Superior temporal gyrus (tissue), 1 donor: Measurements from ENCODE around the gene NLGN2.
A peak's percentile ranks its signal among the peaks of the same experiment; 100 is the strongest.

Experiments used
- DNase-seq: peaks from one replicate; pipeline ENCODE4 v3.0.0-alpha.2; 2016; ENCODE audit errors: extremely low spot score

The NLGN2 gene

GRCh38 chr17:7392696-7393612 is 14.7 kb upstream of the NLGN2 start:
- no peak for DNase-seq

GRCh38 chr17:7393613-7394451 is 13.8 kb upstream of the NLGN2 start:
- DNase-seq = no peak

GRCh38 chr17:7394452-7395191 is 13.0 kb upstream of the NLGN2 start, which contains the start of gene PLSCR3:
TSS of gene PLSCR3 (minus strand) at chr17:7394525. CDS start at chr17:7394110, 415 bp downstream.
- DNase-seq = peak; percentile 73

GRCh38 chr17:7396147-7396546 is 11.5 kb upstream of the NLGN2 start:
- no peak for DNase-seq

GRCh38 chr17:7398612-7399011 is 9.0 kb upstream of the NLGN2 start:
- no peak for DNase-seq

- no peak for DNase-seq
Observed at GRCh38 chr17:7403043-7403726, 4.5 kb upstream of the NLGN2 start.

- no peak for DNase-seq
Observed at GRCh38 chr17:7403727-7403976, 4.0 kb upstream of the NLGN2 start.

- peak; percentile 99 for DNase-seq
Observed at GRCh38 chr17:7403977-7404736, 3.5 kb upstream of the NLGN2 start, which contains the start of gene TMEM256. TSS of gene TMEM256 (minus strand) at chr17:7404097. CDS start at chr17:7404084, 13 bp downstream.

- no peak for DNase-seq
Observed at GRCh38 chr17:7404737-7405349, 2.8 kb upstream of the NLGN2 start.

- DNase-seq = no peak
Observed at GRCh38 chr17:7405350-7406234, 2.1 kb upstream of the NLGN2 start.

- DNase-seq = no peak
Observed at GRCh38 chr17:7406235-7406825, 1.3 kb upstream of the NLGN2 start.

- no peak for DNase-seq
Observed at GRCh38 chr17:7407082-7407481, 563 bp upstream of the NLGN2 start.

- no peak for DNase-seq
Observed at GRCh38 chr17:7408252-7408727, 645 bp downstream of the NLGN2 start.

- DNase-seq = no peak
Observed at GRCh38 chr17:7408863-7409262, 1.2 kb downstream of the NLGN2 start.

- no peak for DNase-seq
Observed at GRCh38 chr17:7409716-7410115, 2.1 kb downstream of the NLGN2 start.

GRCh38 chr17:7410634-7411426 is 3.2 kb downstream of the NLGN2 start:
- DNase-seq = no peak

GRCh38 chr17:7411427-7411750 is 3.7 kb downstream of the NLGN2 start:
- no peak for DNase-seq

GRCh38 chr17:7413346-7413985 is 5.8 kb downstream of the NLGN2 start:
- DNase-seq = no peak
